Lower leg skin (tissue), 3 donors: ENCODE results near the gene RAPGEF1.

Experiments
- POLR2A ChIP-seq, 2 donors: fragments of 450-650 bp; IDR thresholded peaks; one replicate each; pipeline ENCODE4 v1.6.1; 2016 to 2017; ENCODE audit warnings: antibody characterized with exemption in 2 of 2, mild to moderate bottlenecking in 1 of 2, moderate library complexity in 1 of 2
- TF ChIP-seq, protein P1 (sequence below), 3 donors: fragments of 450-650 bp; IDR thresholded peaks; one replicate each; pipeline ENCODE4 v1.5.1; 2016; ENCODE audit warnings: antibody characterized with exemption in 3 of 3, mild to moderate bottlenecking in 3 of 3, moderate library complexity in 2 of 3

- no peak for TF ChIP-seq POLR2A (IDR thresholded peaks at IDR 0.05)
- TF ChIP-seq, protein P1, sequence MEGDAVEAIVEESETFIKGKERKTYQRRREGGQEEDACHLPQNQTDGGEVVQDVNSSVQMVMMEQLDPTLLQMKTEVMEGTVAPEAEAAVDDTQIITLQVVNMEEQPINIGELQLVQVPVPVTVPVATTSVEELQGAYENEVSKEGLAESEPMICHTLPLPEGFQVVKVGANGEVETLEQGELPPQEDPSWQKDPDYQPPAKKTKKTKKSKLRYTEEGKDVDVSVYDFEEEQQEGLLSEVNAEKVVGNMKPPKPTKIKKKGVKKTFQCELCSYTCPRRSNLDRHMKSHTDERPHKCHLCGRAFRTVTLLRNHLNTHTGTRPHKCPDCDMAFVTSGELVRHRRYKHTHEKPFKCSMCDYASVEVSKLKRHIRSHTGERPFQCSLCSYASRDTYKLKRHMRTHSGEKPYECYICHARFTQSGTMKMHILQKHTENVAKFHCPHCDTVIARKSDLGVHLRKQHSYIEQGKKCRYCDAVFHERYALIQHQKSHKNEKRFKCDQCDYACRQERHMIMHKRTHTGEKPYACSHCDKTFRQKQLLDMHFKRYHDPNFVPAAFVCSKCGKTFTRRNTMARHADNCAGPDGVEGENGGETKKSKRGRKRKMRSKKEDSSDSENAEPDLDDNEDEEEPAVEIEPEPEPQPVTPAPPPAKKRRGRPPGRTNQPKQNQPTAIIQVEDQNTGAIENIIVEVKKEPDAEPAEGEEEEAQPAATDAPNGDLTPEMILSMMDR (IDR thresholded peaks at IDR 0.05) = no peak
Measured at GRCh38 chr9:131557855-131558548, 181.9 kb downstream of the RAPGEF1 start.
